Fibroblast of lung (primary cell): Measurements from ENCODE around the gene CST4.
"Not testable (repeated sequence)": the region's sequence is repeated elsewhere in the genome, so short reads cannot be mapped to it uniquely, and the experiment has no call there.

Source experiments
- EZH2 ChIP-seq: IDR thresholded peaks from 2 replicates; pipeline ENCODE4 v1.5.1; 2012; ENCODE audit warnings: low read length, control low read depth, mild to moderate bottlenecking; ENCODE audit errors: missing control alignments
- TF ChIP-seq, protein P1 (sequence below), 2 donors: IDR thresholded peaks in 1 of 2; conservative IDR thresholded peaks in 1 of 2; 1 replicate in 1 of 2; 2 replicates in 1 of 2; pipeline ENCODE4 v1.5.1; 2011 to 2012; ENCODE audit warnings: low read length in 2 of 2, control low read depth in 1 of 2, inconsistent platforms in 1 of 2, low read depth in 1 of 2, mild to moderate bottlenecking in 1 of 2

DNA sequence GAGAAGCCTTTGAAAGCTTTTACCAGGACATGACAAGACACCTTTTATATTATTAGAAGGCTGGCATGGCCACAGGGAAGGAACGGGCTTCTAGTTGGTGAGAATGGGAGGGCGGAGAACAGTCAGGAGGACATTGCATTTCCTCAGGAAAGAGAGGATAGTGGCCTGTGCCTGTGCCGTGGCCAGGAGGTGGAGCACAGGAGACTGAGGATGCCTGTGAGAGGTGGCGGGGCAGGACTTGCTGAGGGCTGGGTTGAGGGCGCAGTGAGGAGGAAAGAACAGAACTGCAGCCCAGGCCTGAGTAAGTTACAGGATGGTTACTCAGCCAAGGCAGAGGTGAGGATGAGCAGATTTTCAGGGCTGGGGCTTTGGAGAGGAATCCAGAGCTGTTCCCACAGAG lies 34.0 kb upstream of the CST4 start:
- TF ChIP-seq, protein P1, sequence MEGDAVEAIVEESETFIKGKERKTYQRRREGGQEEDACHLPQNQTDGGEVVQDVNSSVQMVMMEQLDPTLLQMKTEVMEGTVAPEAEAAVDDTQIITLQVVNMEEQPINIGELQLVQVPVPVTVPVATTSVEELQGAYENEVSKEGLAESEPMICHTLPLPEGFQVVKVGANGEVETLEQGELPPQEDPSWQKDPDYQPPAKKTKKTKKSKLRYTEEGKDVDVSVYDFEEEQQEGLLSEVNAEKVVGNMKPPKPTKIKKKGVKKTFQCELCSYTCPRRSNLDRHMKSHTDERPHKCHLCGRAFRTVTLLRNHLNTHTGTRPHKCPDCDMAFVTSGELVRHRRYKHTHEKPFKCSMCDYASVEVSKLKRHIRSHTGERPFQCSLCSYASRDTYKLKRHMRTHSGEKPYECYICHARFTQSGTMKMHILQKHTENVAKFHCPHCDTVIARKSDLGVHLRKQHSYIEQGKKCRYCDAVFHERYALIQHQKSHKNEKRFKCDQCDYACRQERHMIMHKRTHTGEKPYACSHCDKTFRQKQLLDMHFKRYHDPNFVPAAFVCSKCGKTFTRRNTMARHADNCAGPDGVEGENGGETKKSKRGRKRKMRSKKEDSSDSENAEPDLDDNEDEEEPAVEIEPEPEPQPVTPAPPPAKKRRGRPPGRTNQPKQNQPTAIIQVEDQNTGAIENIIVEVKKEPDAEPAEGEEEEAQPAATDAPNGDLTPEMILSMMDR (conservative IDR thresholded peaks at IDR 0.05 in 1 of 2, IDR thresholded peaks at IDR 0.05 in 1 of 2; ENCODE audit: low read depth in 1 of 2, low read length in 2 of 2) = not testable (repeated sequence)
- TF ChIP-seq EZH2 = not testable (repeated sequence)
